NB4 (cell line): ENCODE measurements around the gene MELTF.

Source experiments
- DNase-seq: peaks from one replicate; pipeline ENCODE4 v3.0.0; 2010; ENCODE audit warnings: low read depth
- H3K4me3 ChIP-seq: one replicate; pipeline ENCODE4 v1.5.1; 2011; ENCODE audit warnings: mild to moderate bottlenecking, low read depth, low read length, moderate library complexity
- CTCF ChIP-seq: IDR thresholded peaks from one replicate; pipeline ENCODE4 v1.5.1; 2012; ENCODE audit warnings: low read depth, low read length
- MAX ChIP-seq: IDR thresholded peaks from 2 replicates; pipeline ENCODE4 v1.6.1; 2011; ENCODE audit warnings: low read depth, low read length
- MYC ChIP-seq: IDR thresholded peaks from 2 replicates; pipeline ENCODE4 v1.6.1; 2011; ENCODE audit warnings: low read depth, low read length
- POLR2A ChIP-seq: IDR thresholded peaks from 2 replicates; pipeline ENCODE4 v1.6.1; 2011; ENCODE audit warnings: mild to moderate bottlenecking; ENCODE audit not compliant: insufficient read length; ENCODE audit errors: extremely low read depth

The MELTF gene

GRCh38 chr3:197010556-197011351 lies 18.9 kb downstream of the MELTF start:
- H3K4me3 ChIP-seq, result no peak overlapping the region
- DNase-seq, result no peak
- TF ChIP-seq CTCF, result no peak

GRCh38 chr3:197009532-197010019 lies 20.0 kb downstream of the MELTF start:
- DNase-seq, result no peak
- TF ChIP-seq MYC, result no peak
- TF ChIP-seq MAX, result no peak
- TF ChIP-seq POLR2A, result no peak
- TF ChIP-seq CTCF, result no peak
- no peak overlapping the region for H3K4me3 ChIP-seq

- no peak for TF ChIP-seq CTCF
- no peak for TF ChIP-seq MYC
- TF ChIP-seq POLR2A, result no peak
- no peak for TF ChIP-seq MAX
- H3K4me3 ChIP-seq, result no peak overlapping the region
- no peak for DNase-seq
Measured at GRCh38 chr3:197008436-197009209, 21.0 kb downstream of the MELTF start.

GRCh38 chr3:197007953-197008352 lies 21.7 kb downstream of the MELTF start:
- H3K4me3 ChIP-seq, result no peak overlapping the region
- DNase-seq, result no peak

GRCh38 chr3:197007296-197007940 lies 22.2 kb downstream of the MELTF start:
- TF ChIP-seq MAX (no peak), MYC (no peak), POLR2A (no peak), CTCF (no peak)
- no peak overlapping the region for H3K4me3 ChIP-seq
- DNase-seq, result no peak

More at GRCh38 chr3:197007953-197008352, 21.7 kb downstream of the MELTF start:
- TF ChIP-seq MYC, result no peak
- no peak for TF ChIP-seq POLR2A
- no peak for TF ChIP-seq MAX
- TF ChIP-seq CTCF, result no peak
